Measurements from ENCODE around the gene MAB21L3. TPM values are rescaled to one million over a fixed set of nuclear protein-coding genes. Genes with fewer than 3 reads are reported as not detected.
A peak's percentile ranks its signal among the peaks of the same experiment; 100 is the strongest.

MAB21L3 gene
- total and polyA plus RNA-seq, 2 of the 13 experiments (the other 11 are each of a cell fraction or from before 2014, with no cell fraction given), result 0.55 to 4.1 TPM

GRCh38 chr1:116179419-116179818, 68.2 kb downstream of the MAB21L3 start (continued):
- TF ChIP-seq ZNF740 (CRISPR knock-in tag; IDR thresholded peaks at IDR 0.05), result no peak
- TF ChIP-seq HOXA5 (CRISPR knock-in tag; IDR thresholded peaks at IDR 0.05), result no peak
- no peak for TF ChIP-seq SAFB2 (CRISPR knock-in tag; IDR thresholded peaks at IDR 0.05; ENCODE audit: borderline replicate concordance, low read depth)
- no peak for TF ChIP-seq SNAPC4 (CRISPR knock-in tag; IDR thresholded peaks at IDR 0.05)
- TF ChIP-seq RARA (CRISPR knock-in tag; IDR thresholded peaks at IDR 0.05), result peak; percentile 84
- TF ChIP-seq NFIB (CRISPR knock-in tag; IDR thresholded peaks at IDR 0.05; ENCODE audit: borderline replicate concordance), result no peak
- TF ChIP-seq IRF2 (CRISPR knock-in tag; IDR thresholded peaks at IDR 0.05), result peak; percentile 41; the same call in 1 of the 2 replicates
- TF ChIP-seq NAIF1 (CRISPR knock-in tag; IDR thresholded peaks at IDR 0.05; ENCODE audit: borderline replicate concordance), result no peak
- no peak for TF ChIP-seq ZNF431 (CRISPR knock-in tag; IDR thresholded peaks at IDR 0.05; ENCODE audit: borderline replicate concordance, low read depth)
- no peak for TF ChIP-seq ZNF790 (CRISPR knock-in tag; IDR thresholded peaks at IDR 0.05; ENCODE audit: borderline replicate concordance)
- TF ChIP-seq ZNF678 (CRISPR knock-in tag; IDR thresholded peaks at IDR 0.05), result no peak
- no peak for TF ChIP-seq RBM39 (IDR thresholded peaks at IDR 0.05; ENCODE audit: low read depth, low read length, poor library complexity, severe bottlenecking)
- TF ChIP-seq SALL2 (CRISPR knock-in tag; IDR thresholded peaks at IDR 0.05), result no peak
- TF ChIP-seq GLI4 (CRISPR knock-in tag; IDR thresholded peaks at IDR 0.05; ENCODE audit: borderline replicate concordance), result no peak
- no peak for TF ChIP-seq PCBP1 (IDR thresholded peaks at IDR 0.05; ENCODE audit: borderline replicate concordance, low read depth, low read length)
- TF ChIP-seq ZNF772 (CRISPR knock-in tag; IDR thresholded peaks at IDR 0.05), result peak; percentile 49; the same call in 1 of the 2 replicates
- no peak for TF ChIP-seq ZFP41 (CRISPR knock-in tag; IDR thresholded peaks at IDR 0.05; ENCODE audit: borderline replicate concordance)
- TF ChIP-seq TCF12 (IDR thresholded peaks at IDR 0.05), result no peak
- TF ChIP-seq TCF12 (CRISPR knock-in tag; IDR thresholded peaks at IDR 0.05), result 0 out of 2 replicates have a peak, but pooled peaks have one; percentile 36
- TF ChIP-seq ZBTB44 (CRISPR knock-in tag; IDR thresholded peaks at IDR 0.05), result no peak
- no peak for TF ChIP-seq PHB2 (IDR thresholded peaks at IDR 0.05; ENCODE audit: partially characterized antibody)
- no peak for TF ChIP-seq NFYC (CRISPR knock-in tag; IDR thresholded peaks at IDR 0.05)
- TF ChIP-seq ZNF552 (CRISPR knock-in tag; IDR thresholded peaks at IDR 0.05; ENCODE audit: borderline replicate concordance), result no peak
- TF ChIP-seq NKX3-1 (CRISPR knock-in tag; IDR thresholded peaks at IDR 0.05), result no peak
- TF ChIP-seq ZNF326 (CRISPR knock-in tag; IDR thresholded peaks at IDR 0.05; ENCODE audit: borderline replicate concordance), result no peak
